HG02870 (cell line): Measurements from ENCODE around the gene BCL11A.
A peak's percentile ranks its signal among the peaks of the same experiment; 100 is the strongest.

ENCODE experiments used
- ATAC-seq: cut with Tn5 transposase; IDR thresholded peaks from one replicate; pipeline ENCODE4 v1.9.1; 2021; ENCODE audit warnings: mild to moderate bottlenecking, moderate library complexity; ENCODE audit not compliant: unreplicated experiment

The BCL11A gene

GRCh38 chr2:60528281-60529020 is 25.0 kb downstream of the BCL11A start:
- no peak for ATAC-seq

- ATAC-seq = no peak
Measured at GRCh38 chr2:60527762-60528161, 25.7 kb downstream of the BCL11A start.

GRCh38 chr2:60526623-60527022 is 26.8 kb downstream of the BCL11A start:
- no peak for ATAC-seq

GRCh38 chr2:60525899-60526298 is 27.6 kb downstream of the BCL11A start:
- no peak for ATAC-seq

- ATAC-seq = no peak
Measured at GRCh38 chr2:60524874-60525273, 28.6 kb downstream of the BCL11A start.

GRCh38 chr2:60523963-60524362 is 29.5 kb downstream of the BCL11A start:
- no peak for ATAC-seq

GRCh38 chr2:60522462-60522861 is 31.0 kb downstream of the BCL11A start:
- ATAC-seq = no peak

GRCh38 chr2:60521626-60522025 is 31.8 kb downstream of the BCL11A start:
- ATAC-seq = peak; percentile 47

GRCh38 chr2:60520917-60521539 is 32.4 kb downstream of the BCL11A start:
- ATAC-seq = no peak

- ATAC-seq = no peak
Measured at GRCh38 chr2:60520151-60520876, 33.1 kb downstream of the BCL11A start.

- ATAC-seq = no peak
Measured at GRCh38 chr2:60519231-60519863, 34.1 kb downstream of the BCL11A start.

- ATAC-seq = no peak
Measured at GRCh38 chr2:60518567-60518966, 34.9 kb downstream of the BCL11A start.

GRCh38 chr2:60517446-60517845 is 36.0 kb downstream of the BCL11A start:
- ATAC-seq = no peak

- ATAC-seq = no peak
Measured at GRCh38 chr2:60516826-60517225, 36.6 kb downstream of the BCL11A start.

GRCh38 chr2:60516383-60516811 is 37.1 kb downstream of the BCL11A start:
- no peak for ATAC-seq

GRCh38 chr2:60515721-60516226 is 37.7 kb downstream of the BCL11A start:
- peak; percentile 81 for ATAC-seq

- ATAC-seq = no peak
Measured at GRCh38 chr2:60513996-60514395, 39.5 kb downstream of the BCL11A start.

- ATAC-seq = no peak
Measured at GRCh38 chr2:60513191-60513590, 40.3 kb downstream of the BCL11A start.

GRCh38 chr2:60512641-60513040 is 40.8 kb downstream of the BCL11A start:
- ATAC-seq = no peak

GRCh38 chr2:60512062-60512622 is 41.3 kb downstream of the BCL11A start:
- ATAC-seq = peak; percentile 29

- ATAC-seq = no peak
Measured at GRCh38 chr2:60510713-60511112, 42.7 kb downstream of the BCL11A start.
